GM18517 (cell line): ENCODE data around the gene LRBA.
"Not testable (repeated sequence)": the region's sequence is repeated elsewhere in the genome, so short reads cannot be mapped to it uniquely, and the experiment has no call there.

Source experiments
- ATAC-seq: cut with Tn5 transposase; IDR thresholded peaks from one replicate; pipeline ENCODE4 v1.9.1; 2021; ENCODE audit warnings: mild to moderate bottlenecking, moderate library complexity; ENCODE audit not compliant: unreplicated experiment

LRBA gene

DNA sequence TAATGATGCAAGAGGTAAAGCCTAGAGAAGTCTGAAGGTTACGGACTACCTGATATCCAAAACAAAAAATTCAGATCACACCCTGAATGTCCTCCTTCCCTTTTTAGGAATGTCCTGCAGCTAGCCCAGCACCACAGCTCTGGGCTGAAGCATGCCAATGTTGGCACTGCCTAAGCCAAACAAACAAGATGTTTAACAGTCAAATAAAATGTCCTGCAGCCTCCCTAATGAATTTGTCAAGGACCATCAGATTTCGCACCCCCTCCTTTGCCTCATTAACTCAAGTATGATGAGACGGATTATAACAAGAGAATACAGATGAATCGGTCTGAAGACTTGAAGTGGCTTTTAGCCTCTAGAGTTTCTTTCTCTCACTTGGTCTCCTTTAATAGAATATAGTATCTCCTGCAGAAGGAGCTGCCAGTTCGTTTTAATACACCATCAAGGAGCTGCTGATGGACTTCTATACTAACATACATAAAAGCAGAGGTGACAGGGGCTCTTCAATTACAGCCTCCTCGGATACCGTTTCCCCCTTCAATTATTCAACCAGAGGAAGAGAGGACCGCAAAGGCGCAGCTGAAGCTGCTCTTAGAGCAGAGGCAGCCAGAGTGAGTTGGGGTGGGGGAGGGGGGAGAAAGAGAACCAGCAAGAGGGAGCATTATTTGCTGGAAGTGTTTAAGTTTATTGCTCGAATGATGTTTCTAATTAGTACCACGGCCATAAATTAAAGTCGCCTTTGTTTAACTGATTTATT lies 436.2 kb downstream of the LRBA start:
- ATAC-seq: no peak

DNA sequence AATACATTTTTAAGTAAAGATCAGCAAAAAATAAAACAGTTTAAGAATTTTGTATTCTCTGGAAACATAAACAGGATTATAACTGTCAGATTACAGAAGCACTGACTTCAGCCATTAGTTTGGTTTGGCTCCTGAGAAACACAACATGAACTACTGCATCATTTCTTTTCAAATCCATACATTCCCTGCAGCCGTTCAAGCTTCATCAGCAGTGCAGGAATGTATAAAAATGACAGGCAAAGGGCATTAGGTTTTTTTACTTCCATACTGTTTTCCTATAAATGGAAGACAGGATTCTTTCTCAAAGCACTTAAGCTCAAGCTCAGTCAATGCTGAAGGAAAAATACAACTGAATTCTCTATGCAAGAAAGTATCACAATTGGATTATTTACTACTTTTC lies 437.3 kb downstream of the LRBA start:
- no peak for ATAC-seq

DNA sequence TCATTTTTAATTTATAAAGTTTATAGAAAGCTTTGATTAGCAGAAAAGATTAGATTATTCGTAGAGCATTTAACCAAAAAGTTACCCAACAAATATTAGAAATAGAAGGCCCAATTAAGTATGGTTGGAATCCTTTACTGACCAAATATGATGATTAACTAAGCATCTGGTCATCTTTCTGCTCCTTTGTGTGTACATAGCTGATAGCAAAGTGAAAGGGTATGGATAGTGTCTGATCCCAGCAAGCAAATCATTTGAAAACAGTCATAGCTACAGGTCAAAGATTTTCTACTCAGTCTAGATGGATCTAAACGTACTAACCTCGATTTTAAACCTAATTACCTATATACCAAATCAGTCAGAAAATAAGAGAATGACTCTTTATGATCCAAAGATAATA lies 440.4 kb downstream of the LRBA start:
- ATAC-seq: no peak

DNA sequence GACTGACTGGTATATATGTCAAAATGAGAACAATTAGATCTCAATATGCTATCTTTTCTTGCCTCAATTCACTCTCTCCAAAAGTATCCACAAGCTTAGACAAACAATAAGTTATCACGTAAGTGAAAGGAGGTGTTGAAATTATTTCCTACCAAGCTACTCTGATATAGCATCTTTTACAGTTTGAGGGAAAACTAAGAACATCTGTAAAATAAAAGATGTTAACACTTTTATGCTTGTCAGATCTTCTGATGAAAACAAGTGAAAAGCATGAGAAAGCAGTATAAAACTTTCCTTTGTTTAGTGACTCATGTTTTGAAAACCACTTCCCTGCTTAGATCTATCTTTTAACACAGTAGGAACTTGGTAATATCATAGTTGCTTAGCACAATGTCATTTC lies 441.6 kb downstream of the LRBA start:
- no peak for ATAC-seq

DNA sequence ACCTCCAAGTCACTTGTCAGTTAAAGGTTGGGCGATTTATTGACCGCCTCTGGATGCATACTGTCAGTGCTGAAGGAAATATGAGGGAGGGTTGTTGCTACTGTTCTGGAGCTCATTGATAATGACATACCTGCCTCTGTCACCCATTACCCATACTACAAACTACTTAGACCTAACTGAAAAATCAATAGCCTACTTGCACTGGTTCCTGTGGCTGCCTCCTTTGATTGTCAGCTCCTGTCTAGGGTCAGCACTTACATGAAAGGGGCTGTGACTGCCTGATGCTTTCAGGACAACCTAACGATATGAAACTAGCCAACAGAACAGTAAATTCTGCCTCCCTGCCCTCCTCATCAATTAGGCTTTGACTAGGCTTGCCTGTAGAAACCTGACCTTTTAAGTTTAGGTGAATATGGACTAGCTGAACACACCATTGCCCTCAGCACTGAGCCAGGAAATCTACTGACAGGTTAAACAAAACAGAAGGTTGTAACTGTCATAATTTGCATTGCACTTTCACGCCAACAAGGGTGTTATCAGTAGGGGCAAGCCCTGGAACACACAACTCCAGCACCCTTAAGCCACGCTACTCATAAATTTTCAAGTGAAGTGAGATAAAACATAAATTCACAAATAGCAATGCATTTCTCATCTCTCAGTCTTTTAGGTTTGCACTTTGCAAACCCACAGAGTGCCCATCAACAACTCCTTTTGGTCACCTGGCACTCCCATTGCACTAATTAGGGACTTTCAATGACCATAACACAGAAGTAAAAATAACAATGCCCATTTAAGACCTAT lies 442.2 kb downstream of the LRBA start:
- no peak for ATAC-seq

DNA sequence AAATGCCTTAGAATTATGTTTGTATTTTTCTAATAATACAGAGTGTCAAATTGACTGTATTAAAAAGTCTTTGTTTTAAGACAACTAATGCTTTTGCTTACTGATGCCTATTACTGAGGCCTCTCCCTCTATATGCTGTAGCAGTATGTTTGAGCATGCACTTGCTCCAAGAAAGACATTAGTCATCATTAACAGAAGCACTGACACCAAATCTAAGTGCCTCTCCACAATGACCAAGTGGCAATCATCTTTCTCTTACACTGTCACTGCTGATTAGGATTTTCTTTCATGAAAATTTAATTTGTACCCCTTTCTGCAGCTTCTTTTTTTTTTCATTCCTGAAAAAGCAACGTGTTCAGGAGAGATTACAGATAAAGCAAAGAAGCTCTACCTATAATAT lies 444.2 kb downstream of the LRBA start:
- ATAC-seq: no peak

DNA sequence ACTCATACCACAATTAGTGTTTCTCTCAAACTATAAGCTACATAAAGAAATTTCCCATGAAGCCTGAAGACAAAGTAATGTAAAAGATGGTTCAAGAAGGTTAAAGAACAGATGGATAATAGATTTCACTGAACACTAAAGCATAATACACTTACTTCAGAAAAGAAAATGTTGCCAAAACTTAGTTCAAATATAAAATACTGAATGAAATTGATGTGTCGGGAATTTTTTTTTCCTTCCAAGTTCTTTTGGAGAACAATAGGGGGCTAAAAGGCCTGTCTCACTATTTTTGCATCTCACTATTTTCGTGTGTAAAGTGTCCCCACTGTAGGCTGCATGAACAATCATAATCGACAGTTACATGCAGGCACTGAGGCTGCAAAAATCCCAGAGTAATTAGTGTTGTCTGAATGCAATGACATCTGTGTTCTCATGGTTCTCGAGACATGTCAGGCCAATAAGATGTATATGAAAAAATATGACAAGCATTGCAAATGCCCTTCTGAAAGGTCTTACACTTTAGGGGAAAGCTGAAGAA lies 445.0 kb downstream of the LRBA start:
- no peak for ATAC-seq

DNA sequence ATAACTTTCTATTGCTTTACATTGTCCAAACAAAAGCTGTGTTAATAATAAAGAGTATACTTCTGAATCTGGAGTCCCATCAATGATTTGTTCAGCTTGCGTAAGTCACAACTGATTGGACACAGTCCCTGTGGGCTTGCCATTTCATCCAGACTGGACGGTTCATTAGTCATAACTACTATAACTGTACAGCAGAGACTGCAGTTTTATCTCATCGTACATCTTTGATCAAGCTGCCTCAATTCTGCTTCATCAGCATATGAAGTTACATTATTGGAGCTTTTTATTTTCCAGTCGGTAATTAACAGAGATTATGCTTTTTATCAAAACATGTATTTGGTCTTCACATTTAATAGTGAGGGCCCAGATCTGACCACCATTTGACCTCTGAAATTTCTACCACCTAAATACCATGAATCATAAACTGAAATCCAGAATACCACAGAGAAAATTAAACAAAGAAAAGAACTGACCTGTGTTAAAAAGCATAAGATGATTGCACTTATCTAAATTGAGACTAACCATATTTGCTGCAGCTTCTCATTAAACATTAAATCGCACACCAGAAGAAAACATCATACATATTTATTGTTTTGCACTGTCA lies 445.6 kb downstream of the LRBA start:
- no peak for ATAC-seq

DNA sequence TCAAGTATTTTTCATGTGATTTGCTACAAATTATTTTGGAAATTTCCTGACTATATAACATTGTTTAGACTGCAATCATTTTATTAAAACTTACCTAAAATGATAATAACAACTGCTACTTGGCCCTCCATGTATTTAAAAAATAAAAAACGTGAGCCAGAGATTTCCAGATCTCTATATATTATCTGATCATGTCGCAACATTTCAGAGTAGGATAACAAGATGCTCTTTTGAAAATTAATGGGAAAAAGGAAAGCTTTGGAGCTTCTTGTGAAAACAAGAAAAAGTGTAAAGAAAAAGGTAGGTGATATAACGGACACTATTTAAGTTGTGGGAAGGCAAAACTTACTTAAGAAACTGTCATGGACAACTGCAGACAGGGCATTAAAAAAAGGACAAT lies 448.0 kb downstream of the LRBA start:
- ATAC-seq: no peak

DNA sequence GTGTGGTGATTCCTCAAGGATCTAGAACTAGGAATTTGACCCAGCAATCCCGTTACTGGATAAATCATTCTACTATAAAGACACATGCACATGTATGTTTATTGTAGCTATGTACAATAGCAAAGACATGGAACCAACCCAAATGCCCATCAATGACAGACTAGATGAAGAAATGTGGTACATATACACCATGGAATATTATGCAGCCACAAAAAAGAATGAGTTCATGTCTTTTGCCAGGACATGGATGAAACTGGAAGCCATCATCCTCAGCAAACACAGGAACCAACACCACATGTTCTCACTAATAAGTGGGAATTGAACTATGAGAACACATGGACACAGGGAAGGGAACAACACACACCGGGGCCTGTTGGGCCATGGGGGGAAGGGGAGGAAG lies 450.1 kb downstream of the LRBA start:
- ATAC-seq: not testable (repeated sequence)

DNA sequence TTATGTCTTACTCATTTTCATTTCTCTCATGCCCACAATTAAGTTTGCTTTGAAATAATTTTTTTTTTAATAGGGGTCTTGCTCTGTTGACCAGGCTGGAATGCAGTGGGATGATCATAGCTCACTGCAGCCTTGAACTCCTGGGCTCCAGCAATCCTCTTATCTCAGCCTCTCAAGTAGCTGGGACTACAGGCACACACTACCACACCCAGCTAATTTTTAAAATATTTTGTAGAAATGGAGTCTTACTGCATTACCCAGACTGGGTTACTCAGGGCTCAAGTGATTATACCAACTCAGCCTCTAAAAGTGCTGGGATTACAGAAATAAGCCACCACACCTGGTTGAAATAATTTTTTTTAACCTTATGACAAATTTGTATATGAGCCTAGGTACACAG lies 452.3 kb downstream of the LRBA start:
- ATAC-seq: no peak

DNA sequence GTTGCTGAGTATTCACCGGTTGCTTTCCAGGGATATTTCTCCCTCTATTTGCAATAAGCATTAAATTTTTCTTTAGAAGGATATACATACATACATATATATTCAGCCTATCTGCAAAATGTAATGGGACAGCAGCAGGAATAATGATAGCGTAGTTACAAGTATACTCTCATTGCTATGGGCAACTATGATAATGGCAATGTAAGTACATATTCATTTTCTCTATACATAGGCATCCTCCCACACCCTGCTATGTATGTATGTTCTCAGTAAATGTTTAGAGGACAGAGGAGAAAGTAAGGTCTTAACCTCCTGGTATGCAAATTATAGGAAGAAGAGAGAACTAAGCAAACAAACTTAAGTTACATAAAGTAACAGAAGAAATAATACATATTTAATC lies 452.8 kb downstream of the LRBA start:
- ATAC-seq: no peak

DNA sequence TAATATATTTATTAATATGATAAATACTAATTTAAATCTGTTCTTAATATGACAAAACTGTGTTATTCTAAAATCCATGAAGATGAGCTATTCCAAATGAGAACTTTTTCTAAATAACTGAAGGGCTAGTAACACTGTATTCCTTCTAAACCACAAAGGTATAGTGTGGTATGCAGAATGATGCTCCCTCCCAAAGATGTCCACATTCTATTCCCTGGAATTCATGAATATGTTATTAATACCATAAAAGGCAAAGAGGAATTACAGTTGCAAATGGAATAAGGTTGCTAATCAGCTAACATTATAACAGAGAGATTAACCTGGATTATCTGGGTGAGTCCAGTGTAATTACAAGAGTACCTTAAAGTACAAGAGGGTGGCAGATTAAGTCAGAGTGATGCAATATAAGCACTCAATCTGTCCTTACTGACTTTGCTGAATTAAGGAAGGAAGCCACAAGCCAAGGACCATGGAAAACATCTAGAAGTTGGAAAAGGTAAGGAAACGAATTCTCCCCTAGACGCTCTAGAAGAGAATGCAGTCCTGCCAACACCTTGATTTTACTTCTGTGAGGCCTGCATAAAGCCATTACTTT lies 453.8 kb downstream of the LRBA start:
- no peak for ATAC-seq

DNA sequence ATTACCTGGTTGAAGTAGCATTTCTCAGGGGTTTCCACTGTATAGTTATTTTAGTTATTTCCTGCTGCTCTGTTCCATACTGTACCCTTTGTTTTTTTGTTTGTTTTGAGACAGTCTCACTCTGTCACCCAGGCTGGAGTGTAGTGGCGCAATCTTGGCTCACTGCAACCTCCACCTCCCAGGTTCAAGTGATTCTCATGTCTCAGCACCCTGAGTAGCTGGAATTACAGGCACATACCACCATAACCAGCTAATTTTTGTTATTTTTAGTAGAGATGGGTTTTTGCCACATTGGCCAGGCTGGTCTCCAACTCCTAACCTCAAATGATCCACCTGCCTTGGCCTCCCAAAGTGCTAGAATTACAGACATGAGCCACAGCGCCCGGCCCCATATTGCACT lies 457.3 kb downstream of the LRBA start:
- not testable (repeated sequence) for ATAC-seq

DNA sequence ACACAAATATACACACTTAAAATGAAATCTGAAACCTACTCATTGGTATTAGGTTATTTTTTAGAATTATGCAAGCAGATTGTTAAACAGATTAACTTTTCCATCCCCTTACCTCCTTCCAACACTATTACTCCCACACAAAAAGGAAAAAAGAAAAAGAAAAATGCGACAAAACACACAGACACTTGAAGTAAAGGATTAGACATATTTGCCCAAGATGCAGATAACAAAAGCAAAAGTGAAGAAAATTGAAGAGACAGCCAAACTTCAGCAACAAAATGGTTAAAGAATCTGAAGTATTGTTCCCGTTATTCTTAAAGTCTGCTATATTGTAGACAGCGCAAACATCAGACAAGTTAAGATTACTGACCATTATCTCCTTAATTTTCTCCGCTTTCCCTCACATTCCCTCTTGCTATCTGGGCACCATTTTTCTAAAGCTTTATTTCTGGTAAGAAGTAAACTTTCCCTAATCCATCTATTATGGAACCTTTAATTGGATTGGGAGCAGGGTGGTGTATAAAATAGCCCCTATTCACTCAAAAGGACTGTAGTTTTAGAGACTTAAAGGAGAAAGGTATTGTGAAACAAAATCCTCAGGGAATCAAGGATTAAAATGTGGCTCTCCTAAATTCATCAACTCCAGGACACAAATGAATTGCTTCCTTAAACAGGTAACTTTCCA lies 467.8 kb downstream of the LRBA start:
- no peak for ATAC-seq

DNA sequence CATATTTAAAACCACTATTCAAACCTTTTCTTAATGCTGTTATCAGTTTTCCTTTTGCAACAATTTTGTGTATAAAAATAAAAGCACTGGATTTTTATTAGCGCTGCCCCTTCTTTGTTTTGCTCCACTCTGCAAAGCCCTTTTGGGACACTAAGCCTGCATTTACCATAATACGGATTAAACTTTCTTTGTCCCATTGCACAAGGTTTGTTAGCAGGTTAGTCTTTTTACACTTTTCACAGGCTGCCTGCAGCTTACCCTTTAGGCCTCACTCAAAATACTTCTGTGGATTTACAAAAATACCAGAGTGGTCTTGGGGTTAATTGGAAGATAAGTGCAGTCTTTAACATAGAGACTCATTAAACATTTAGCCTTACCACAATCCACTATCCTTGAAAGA lies 468.8 kb downstream of the LRBA start:
- ATAC-seq: no peak

DNA sequence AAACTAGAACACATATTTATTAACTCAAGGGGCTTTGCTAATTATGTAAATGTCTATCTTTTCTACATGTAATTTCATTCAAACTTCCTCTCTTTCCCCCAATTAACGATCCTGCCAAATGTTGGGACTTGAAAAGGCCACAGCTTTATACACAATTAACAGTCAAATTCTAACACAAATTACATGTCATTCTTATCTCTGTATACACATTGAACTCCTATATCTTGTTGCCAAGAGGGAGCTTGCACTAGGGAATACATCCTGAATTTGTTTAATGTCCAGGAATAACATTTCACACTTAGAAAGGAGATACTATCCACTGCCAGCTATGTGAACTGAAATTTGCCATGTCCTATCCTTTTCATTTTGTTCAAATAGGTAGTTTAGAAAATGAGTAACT lies 472.0 kb downstream of the LRBA start:
- no peak for ATAC-seq

DNA sequence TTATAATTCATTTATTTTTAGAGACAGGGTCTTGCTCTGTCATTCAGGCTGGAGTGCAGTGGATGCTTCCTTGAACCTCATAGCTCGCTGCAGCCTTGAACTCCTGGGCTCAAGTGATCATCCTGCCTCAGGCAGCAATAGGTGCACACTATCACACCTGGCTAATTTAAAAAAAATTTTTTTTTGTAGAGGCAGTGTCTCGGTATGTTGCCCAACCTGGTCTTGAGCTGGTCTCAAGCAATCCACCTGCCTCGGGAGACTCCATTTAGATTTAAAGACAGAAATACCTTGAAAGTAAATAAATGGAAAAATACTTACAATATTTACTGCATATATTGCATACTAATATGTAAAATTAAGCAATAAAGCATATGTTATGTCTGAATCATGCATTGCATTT lies 473.4 kb downstream of the LRBA start:
- no peak for ATAC-seq

DNA sequence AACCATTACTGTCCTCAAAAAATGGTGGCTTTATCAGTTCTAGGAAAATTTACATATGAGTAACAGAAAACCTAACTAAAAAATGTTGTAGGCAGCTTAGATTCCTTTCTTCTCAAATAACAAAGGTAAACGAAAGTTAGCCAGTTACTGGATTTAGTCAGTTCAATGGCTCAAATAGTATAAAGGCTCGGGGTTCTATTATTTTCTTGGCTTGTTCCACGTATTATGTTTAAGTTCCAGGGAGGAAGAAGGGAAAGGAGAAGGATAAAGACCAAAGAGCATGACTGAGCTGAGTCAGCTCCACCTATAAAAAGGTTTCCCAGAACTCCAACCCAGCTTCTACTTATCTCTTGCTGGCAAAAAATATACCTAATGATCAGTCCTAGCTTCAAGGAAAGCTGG lies 474.1 kb downstream of the LRBA start:
- ATAC-seq: no peak

DNA sequence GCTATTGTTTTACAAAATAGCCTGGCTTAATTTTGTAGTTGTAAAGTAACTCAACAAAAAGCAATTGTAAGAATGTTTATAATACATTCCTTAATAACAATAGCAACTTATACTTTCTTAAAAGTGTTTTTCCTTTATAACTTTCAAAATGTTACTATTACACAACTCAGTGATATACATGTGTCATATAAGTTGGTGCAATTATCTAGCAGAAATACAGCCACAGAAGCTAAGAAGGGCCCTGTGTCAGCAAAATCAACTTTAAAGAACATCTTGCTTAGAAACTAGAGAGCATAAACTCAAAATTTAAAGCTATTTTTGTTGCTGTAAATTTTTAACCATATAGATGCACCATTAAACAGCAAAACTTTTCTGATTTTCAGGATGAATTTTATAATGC lies 474.5 kb downstream of the LRBA start:
- no peak for ATAC-seq

DNA sequence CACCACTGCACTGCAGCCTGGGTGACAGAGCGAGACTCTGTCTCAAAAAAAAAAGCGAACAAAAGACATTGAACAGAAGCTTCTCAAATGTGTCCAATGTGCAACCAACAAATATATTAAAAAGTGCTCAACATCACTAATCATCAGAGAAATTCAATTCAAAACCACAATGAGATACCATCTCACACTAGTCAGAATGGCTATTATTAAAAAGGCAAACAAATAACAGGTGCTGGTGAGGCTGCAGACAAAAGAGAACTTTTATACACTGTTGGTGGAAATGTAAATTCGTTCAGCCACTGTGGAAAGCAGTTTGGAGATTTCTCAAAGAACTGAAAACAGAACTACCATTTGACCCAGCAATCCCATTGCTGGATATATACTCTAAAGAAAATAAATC lies 477.2 kb downstream of the LRBA start:
- ATAC-seq: not testable (repeated sequence)
